ENCODE data around the gene SCARB1. TPM values are rescaled to one million over a fixed set of nuclear protein-coding genes. Genes with fewer than 3 reads are reported as not detected.

The SCARB1 gene
- polyA plus RNA-seq, 4 donors = 18.5 to 29.8 (median 20.9) TPM

DNA sequence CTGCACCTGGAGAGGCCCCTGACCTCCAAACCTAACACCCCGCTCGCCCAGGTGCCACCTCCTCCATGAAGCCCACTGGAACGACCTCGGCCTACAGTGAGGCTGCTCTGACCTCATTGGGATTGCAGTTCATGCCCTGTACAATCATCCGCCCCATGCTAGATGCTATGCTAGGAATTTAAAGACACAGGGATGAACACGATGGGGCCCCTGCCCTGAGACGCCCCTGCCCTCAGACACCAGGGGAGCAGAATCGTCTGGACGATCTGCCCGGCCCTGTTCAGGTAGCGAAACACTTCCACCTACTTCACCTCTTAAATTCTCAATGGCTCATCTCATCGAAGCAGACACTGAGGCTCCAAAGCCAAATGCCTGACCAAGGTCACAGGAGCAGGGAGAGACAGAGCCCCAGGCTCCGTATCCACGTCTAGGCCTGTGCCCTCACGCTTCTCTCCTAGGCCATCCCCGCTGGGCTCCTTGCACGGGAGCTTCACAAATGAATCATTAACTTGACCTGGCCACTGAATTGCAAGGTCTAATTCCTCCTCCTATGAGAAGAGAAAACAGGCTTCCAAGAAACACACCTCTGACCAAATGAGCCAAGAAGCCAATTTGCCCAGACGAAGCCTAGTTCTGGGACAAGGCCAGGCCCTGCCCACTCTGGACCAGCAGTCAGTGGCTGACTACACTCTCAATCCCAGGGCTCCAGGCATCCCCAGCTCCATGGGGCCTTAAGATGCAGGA, 35.2 kb downstream of the SCARB1 start:
- DNase-seq (ENCODE audit: low read depth in 4 of 4, low spot score in 2 of 4) = no peak

DNA sequence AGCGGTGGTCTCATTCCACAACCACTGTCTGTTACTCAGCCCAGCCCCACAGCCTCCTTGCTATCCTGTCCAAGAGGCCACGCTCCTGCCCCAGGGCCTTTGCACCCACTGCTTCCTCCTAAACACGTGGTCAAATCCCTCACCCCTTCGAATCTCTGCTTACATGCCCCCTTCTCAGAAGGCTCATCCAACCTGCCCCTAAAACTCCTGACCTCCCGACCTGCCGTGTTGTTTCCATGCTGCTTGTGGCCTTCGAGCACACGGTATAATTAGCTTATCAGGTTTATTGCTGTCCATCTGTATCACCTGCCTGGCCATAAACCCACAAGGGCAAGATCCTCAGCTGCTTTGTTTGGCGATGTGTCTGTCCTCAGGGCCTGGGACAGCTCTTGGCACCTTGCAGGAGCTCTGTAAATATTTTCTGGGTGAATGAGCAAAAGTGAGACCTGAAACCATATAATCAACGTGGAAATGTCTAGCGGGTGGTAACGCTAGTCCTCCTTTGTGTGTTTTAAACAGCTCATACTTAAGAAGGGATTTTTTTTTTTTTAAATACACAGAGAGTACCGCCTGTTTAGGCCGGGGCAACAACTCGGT, 36.0 kb downstream of the SCARB1 start:
- no peak for DNase-seq (ENCODE audit: low read depth in 4 of 4, low spot score in 2 of 4)

DNA sequence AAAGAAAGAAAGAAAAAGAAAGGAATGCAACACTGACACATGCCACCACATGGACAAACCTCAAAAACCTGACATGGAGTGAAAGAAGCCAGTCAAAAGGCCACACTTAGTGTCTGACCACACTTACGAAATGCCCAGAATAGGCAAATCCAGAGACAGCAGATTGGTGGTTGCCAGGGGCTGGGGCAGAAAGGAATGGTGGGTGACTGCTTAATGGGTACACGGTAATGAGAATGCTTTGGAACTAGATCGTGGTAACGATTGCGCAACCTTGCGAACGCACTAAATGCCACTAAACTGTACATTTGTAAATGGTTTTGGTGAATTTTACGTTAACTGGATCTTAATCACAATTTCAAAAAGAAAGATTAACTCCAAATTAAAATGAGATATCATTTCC, 39.5 kb downstream of the SCARB1 start:
- no peak for DNase-seq (ENCODE audit: low read depth in 4 of 4, low spot score in 2 of 4)

DNA sequence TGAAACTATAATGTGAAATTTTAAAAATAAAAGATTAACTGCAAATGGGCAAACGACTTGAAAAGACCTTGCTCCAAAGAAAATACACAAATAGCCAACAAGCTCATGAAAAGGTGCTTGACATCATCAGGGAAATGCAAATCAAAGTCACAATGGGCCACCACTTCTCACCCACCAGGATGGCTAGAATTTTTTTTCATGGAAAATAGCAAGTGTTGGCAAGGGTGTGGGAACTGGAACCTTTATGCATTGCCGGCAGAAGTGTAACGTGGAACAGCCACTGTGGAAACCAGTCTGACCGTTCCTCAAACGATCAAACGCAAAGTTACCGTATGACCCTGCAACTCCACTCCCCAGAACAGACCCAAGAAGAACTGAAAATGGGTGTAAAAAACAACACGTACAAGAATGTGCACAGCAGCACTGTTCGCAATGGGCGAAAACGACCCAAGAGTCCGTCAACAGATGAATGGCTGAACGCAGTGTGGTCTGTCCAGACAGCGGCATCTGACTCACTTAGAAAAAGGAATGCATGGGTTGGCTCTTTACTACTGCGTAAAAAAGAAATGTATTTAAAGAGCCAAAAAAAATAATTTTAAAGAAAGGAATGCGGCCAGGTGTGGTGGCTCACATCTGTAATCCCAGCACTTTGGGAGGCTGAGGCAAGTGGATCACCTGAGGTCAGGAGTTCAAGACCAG, 40.2 kb downstream of the SCARB1 start:
- DNase-seq (ENCODE audit: low read depth in 4 of 4, low spot score in 2 of 4) = no peak

DNA sequence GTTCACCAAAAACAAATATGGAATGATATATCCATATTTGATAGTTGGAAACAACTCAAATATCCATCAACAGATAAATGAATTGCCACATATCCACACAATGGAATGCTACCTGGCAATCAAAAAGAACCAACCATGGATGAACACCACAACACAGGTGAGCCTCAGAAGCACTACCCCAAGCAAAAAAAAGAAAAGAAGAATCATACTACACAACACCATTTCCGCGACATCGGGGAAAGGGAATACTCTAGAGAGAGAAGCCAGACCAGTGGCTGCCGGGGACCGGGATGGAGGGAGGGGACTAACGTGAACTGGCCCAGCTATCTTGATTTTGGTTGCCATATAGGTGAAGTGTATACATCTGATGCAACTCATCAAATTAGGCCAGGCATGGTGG, 41.4 kb downstream of the SCARB1 start:
- DNase-seq (ENCODE audit: low read depth in 4 of 4, low spot score in 2 of 4) = no peak

DNA sequence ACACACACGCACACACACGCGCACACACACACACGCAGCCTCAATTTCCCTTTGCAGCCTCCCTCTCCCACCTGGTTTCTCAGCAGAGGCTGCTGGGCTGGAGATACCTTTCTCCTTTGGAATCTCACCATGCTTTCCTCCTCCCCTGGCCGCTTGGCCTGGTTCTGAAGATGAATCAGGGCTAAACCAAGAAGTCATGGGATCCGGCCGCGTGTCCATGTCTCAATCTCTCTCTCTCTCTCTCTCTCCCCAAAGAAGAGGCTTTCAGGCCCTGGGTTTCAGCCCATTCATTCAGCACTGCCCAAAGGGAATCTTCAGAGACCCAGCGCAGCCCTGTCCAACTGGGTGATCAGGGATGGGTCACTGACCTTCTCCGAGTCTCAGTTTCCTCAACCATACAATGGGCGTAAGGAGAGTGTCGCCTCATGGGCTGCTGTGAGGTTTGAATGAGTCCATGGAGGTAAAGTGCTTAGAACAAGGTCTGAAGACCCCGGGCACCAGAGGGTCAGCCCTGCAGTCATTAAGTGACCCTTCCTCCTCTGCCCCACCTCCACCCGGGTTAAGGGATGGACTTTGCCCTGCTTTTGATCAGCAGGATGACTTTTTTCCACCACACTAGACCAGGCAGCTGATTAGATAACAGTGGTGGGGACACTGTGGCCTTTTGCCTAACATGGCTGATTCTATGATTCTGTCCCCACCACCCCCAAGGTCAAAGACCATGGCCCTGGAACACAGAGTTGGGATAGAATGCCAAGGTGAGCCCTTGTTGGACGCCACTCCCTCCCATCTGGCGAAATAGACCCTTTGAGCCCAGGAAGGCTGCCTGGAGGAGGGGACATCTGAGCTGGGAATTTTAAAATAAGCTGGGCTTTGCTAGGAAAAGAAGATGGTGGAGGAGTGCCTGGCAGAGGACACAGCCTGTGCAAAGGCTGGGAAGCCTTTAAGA, 42.1 kb downstream of the SCARB1 start:
- no peak for DNase-seq (ENCODE audit: low read depth in 4 of 4, low spot score in 2 of 4)

DNA sequence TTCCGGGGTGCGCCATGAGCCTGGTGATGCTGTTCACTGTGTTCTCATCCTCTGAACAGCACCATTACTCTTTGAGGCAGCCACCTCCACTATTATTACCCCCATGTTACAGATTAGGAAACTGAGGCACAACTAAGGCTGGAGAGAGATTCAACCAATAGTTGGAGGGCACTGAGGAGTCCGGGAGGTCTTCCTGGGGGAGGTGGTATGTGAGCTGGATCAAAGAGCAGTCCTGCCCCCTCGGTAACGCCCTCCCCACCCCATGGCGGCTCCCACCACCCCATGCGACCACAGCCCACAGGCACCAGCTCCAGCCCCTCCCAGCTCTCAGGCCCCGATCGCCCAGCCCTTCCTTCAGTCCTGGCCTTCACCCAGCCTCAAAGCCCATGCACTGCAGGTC, 43.5 kb downstream of the SCARB1 start:
- DNase-seq (ENCODE audit: low read depth in 4 of 4, low spot score in 2 of 4) = no peak

DNA sequence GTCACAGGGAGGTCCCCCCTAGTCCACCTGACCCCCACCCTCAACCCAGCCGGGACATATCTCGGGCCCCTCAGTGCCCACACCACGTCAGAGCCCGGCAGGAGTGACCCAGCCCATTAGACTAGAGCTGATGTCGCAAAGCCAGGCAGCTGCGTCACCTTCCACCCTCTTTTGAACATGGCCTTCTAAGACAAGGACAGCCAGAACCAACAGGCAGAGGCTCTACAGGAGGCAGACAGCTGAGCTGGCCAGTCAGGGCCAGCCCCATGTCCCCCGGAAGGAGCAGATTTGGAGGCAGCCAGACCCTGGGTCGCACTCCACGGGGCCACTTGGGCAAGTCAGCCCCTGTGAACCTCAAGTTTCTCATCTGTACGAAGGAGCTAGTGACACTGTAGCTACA, 44.1 kb downstream of the SCARB1 start:
- no peak for DNase-seq (ENCODE audit: low read depth in 4 of 4, low spot score in 2 of 4)

DNA sequence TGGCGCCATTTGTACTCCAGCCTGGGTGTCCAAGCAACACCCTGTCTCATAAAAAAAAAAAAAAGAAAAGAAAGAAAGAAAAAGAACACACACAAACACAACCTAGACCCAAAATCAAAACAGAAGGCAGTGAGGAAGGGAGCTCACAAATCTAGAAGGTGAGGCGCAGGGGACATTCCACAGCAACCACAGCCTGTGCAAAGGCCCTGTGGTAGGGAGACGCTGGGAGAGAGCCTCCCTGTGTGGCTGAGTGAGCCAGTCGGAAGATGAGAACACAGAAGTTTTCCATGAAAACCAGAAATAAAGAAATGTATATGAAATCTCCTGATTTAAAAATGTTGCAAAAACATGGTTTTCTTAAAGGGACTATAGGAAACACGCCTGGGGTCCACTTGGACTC, 44.6 kb downstream of the SCARB1 start:
- DNase-seq (ENCODE audit: low read depth in 4 of 4, low spot score in 2 of 4) = no peak

DNA sequence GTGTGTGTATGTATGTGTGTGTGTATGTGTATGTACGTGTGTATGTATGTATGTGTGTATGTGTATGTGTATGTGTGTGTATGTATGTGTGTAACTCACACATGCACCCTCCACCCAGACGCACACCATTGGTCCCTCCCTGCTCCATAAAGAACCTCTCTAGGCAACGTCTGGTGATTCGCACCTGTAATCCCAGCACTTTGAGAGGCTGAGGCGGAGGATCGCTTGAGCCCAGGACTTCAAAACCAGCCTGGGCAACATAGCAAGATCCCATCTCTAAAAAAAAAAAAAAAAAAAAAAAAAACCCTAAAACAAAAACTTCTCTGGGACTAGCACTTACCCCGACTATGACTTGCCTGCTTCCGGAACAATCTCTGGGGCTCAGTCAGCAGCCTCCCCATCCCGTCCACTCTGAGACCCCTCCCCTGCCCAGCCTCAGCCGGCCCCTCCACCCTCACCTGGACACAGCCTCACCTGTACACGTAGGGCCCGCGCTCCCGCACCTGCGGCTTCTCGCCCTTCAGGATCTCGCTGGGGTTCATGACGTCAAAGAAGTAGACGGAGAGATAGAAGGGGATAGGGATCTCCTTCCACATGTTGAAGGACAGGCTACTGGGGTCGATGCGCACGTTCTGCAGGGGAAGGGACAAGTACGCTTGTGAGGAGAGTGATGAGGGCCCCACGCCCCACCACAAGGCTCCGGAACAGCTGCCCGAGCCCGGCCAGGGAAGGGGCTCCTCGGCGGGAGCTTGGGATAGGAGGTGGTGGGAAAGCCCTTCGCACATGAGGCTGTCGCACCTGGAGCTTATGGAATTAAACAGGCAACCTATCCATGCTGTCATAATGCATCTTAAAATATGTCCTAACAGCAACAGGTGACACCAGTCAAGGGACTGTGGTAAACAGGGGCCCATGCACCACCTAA, 46.3 kb downstream of the SCARB1 start:
- no peak for DNase-seq (ENCODE audit: low read depth in 4 of 4, low spot score in 2 of 4)

DNA sequence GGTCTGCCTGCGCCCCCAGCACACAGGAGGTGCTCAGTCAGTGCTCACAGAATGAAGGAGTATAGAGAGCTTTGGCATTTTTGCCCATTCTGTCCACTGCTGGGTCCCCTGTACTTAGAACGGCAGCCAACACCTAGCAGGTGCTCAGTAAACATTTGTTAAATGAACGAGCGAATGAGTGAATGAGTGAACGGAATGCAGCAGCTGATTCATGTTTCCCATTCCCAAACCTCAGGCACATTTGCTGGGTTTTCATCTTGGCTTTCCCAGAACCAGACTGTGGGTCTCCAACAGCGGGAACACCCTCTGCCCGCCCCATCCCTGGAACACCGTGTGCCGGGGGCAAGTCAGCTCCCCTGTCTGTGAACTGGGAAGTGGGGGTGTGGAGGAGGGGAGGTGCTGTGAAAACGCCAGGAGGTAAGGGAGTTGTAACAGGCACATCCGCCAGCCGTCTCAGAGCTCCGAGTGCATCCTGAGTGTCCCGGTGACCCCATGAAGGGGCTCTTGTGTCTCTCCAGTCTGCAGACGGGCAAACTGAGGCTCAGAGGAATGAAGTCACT, 47.3 kb downstream of the SCARB1 start:
- DNase-seq (ENCODE audit: low read depth in 4 of 4, low spot score in 2 of 4) = no peak

DNA sequence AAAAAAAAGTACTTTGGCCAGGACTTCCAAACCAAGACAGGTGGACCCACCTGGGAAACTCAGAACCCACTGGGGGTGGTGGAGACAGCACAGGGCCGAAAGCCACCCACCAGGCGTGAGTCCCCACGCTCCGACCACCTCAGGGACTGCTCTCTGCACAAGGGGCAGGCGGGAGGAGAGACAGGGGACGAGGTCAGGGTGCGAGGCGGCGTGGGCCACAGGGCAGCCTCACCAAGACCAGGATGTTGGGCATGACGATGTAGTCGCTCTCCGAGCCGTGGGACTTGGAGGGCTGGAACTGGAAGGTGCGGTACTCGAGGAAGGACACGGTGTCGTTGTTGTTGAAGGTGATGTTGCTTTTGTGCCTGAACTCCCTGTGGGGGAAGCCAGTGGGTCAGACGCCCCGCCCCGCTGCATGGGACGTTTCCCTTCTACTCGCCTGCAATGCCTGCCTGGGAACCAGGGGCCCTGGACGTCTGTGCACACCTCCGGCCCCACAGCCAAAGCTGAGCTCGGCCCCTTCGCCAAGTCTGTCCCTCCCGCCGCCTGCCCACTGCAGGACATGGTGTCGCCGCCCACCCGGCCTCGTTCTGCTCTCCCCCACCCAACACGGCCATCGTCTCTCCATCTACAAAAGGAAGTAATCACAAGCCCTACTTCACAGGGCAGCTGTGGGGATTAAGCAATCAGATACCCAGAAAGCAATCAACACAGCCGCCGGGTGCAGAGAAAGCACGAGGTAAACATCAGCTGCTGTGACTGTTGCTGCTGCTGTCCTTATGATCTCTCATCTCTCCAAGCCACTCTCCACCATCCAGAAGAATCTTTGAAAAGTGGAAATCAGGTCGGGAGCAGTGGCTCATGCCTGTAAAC, 48.7 kb downstream of the SCARB1 start:
- DNase-seq (ENCODE audit: low read depth in 4 of 4, low spot score in 2 of 4) = no peak

DNA sequence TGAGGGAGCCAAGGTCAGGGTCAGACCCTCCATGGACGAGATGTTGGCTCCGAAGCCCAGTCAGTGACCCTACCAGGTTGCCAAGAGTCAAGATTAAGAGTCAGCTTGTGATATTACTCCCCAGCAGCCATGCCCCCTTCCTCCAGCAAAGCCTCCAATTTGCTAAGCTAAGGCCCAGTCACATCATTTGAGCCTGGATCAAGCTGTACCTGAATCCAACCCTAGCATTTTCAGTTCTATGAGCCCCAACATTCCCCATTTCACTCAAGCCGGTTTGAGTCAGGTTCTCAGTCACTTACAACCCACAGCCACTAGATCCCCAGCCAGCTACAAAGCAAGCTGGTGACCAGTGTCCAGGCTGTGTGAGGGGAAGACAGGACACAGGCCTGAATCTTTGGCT, 49.9 kb downstream of the SCARB1 start:
- no peak for DNase-seq (ENCODE audit: low read depth in 4 of 4, low spot score in 2 of 4)

DNA sequence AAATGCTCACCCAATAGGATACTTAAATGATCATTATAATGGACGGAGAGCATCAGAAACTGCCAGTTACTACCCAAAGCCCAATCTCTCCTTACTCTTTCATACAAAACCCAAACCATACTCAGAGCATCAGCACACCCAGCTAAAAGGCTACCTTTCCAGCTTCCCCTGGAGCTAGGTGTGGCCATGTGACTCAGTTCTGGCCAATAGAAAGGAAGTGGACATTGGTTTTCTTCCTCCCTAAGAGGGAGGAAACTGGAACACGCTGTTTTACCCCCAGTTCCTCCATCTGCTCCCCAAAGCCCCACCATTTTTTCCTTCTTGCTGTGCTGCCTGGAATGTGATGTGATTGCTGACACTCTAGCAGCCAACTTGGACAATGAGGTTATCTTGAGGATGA, 50.7 kb downstream of the SCARB1 start:
- no peak for DNase-seq (ENCODE audit: low read depth in 4 of 4, low spot score in 2 of 4)

DNA sequence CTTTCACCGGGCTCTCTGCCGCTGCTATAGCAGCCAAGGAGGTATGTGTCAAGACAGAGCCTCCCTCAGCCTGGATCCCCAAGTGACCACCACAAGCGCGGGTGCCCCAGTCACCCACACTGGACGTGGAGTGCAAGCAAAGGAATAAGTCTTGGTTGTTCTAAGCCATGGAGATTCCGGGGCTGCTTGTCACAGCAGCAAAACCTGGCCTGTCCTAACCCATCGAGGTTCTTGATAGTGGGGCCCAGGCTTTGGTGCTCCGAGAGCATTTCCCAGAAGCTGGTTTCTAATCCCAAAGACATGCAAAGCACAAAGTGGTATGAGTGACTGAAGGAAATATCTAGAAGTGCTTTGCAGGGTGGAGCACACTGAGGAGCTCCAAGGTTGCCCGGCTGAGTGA, 51.3 kb downstream of the SCARB1 start:
- no peak for DNase-seq (ENCODE audit: low read depth in 4 of 4, low spot score in 2 of 4)

DNA sequence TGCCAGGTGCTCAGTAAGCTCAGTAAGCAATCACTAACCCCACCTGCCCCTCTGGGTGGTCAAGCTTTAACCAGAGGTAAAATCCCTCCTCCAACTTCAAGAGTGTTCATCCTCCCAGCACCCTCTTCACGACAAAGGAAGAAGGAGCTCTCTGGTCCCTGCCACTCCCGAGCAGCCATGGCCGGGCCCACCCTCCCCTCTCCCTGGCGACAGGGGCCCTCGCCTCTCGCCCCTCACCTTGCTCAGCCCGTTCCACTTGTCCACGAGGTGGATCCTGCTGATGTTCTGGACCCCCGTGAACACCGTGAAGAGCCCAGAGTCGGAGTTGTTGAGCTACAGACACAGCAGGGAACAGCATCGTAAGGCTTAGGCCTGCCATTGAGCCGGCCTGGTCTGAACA, 52.0 kb downstream of the SCARB1 start:
- no peak for DNase-seq (ENCODE audit: low read depth in 4 of 4, low spot score in 2 of 4)

DNA sequence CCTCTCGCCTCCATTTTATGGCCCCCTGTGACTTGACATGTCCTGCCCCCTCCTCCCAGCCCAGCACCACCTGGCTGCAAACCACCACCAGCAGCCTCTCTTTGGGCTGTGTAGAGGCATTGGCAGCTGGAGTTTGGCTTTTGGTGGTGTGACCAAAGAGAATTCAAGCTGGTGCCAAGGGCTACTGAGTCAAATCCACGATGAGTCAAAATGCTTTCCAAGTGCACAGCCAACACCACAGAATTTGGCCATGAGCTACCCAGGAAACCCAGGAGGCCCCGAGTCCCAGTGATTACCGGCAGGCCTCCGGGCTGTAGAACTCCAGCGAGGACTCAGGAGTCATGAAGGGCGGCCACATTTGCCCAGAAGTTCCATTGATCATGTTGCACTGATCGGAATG, 53.8 kb downstream of the SCARB1 start:
- no peak for DNase-seq (ENCODE audit: low read depth in 4 of 4, low spot score in 2 of 4)

DNA sequence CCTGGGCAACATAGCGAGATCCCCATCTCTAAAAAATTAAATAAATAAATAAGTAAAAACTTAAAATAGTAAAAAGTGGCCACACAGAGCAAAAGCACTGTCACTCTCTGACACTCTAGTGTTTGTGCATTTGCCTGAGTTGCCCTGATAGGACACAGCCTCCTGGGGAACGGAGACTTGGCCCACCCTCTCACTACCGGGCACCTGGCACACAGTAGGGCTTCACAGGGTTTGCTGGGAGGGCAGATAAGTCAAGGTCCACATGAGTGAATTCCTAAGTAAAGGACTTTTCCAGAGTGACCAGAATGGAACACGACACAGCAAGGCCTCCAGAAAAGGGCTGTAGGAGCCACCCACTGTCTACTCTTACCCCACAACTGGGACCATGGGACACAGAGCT, 54.3 kb downstream of the SCARB1 start:
- DNase-seq (ENCODE audit: low read depth in 4 of 4, low spot score in 2 of 4) = no peak

DNA sequence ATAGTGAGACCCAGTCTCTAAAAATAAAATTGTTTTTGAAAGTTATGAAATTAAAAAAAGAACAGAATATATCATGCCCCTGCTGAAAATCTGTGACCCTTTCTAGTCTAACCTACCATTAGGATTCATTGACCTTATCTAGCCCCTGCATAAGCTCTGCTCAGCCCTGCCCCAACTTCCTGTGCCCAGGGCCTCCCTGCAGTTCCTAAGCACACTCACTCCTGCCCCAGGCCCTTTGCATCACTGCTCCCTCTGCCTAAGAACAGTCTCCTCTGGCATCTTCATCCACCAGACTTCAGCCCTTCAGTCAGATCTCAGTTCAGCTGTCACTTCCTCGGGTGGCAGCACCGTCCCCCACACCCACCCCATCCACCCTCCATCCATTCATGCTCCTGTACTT, 55.4 kb downstream of the SCARB1 start:
- no peak for DNase-seq (ENCODE audit: low read depth in 4 of 4, low spot score in 2 of 4)
